Rectal smooth muscle tissue (tissue), 1 donor: ENCODE data around the gene IQGAP3.
"Not testable (repeated sequence)": the region's sequence is repeated elsewhere in the genome, so short reads cannot be mapped to it uniquely, and the experiment has no call there.

Source experiments
- H3K27ac ChIP-seq: one replicate; pipeline ENCODE4 v1.7.0; 2013; ENCODE audit warnings: low read depth, low read length, inconsistent platforms
- H3K27me3 ChIP-seq: one replicate; pipeline ENCODE4 v1.7.0; 2013; ENCODE audit warnings: low read length; ENCODE audit not compliant: control insufficient read depth, insufficient read depth
- H3K36me3 ChIP-seq: one replicate; pipeline ENCODE4 v1.7.0; 2013; ENCODE audit warnings: low read length; ENCODE audit not compliant: control insufficient read depth, insufficient read depth
- H3K4me1 ChIP-seq: one replicate; pipeline ENCODE4 v1.7.0; 2013; ENCODE audit warnings: low read length; ENCODE audit not compliant: control insufficient read depth, insufficient read depth
- H3K4me3 ChIP-seq: one replicate; pipeline ENCODE4 v1.7.0; 2013; ENCODE audit warnings: low read length
- H3K9ac ChIP-seq: one replicate; pipeline ENCODE4 v1.7.0; 2013; ENCODE audit warnings: low read length

The IQGAP3 gene

GRCh38 chr1:156591432-156592157, 19.2 kb upstream of the IQGAP3 start, which contains the start of gene NAXE:
NAXE (plus strand) TSS chr1:156591776; CDS start chr1:156591805, 29 bp downstream.
- Histone ChIP-seq H3K9ac (peak within 1 kb of the TSS; percentile 88), H3K4me3 (peak within 1 kb of the TSS; percentile 87), H3K36me3 (peaks cover 20% of the 10 kb centered on the region), H3K4me1 (peaks cover 7% of the 10 kb centered on the region), H3K27me3 (no peaks in the 10 kb centered on the region), H3K27ac (peak within 1 kb of the TSS; percentile 90)

- H3K36me3 ChIP-seq: peaks cover 15% of the 10 kb centered on the region
- no peaks in the 10 kb centered on the region for H3K27me3 ChIP-seq
- H3K4me1 ChIP-seq: peaks cover 7% of the 10 kb centered on the region
- peak overlapping the region; percentile 90 for H3K27ac ChIP-seq
- peak overlapping the region; percentile 87 for H3K4me3 ChIP-seq
- H3K9ac ChIP-seq: peak overlapping the region; percentile 88
Measured at GRCh38 chr1:156591181-156591431, 18.7 kb upstream of the IQGAP3 start.

GRCh38 chr1:156590326-156591180, 18.2 kb upstream of the IQGAP3 start:
- H3K36me3 ChIP-seq: peaks cover 10% of the 10 kb centered on the region
- no peaks in the 10 kb centered on the region for H3K27me3 ChIP-seq
- H3K27ac ChIP-seq: peak overlapping the region; percentile 90
- peak overlapping the region; percentile 88 for H3K9ac ChIP-seq
- peaks cover 7% of the 10 kb centered on the region for H3K4me1 ChIP-seq
- H3K4me3 ChIP-seq: peak overlapping the region; percentile 87

GRCh38 chr1:156589546-156589945, 17.2 kb upstream of the IQGAP3 start:
- H3K27ac ChIP-seq: no peak overlapping the region

GRCh38 chr1:156587927-156588326, 15.6 kb upstream of the IQGAP3 start:
- not testable (repeated sequence) for H3K27me3 ChIP-seq, H3K4me3 ChIP-seq, H3K4me1 ChIP-seq, H3K9ac ChIP-seq, H3K36me3 ChIP-seq, H3K27ac ChIP-seq

More at GRCh38 chr1:156589546-156589945, 17.2 kb upstream of the IQGAP3 start:
- no peaks in the 10 kb centered on the region for H3K27me3 ChIP-seq
- peaks cover 1% of the 10 kb centered on the region for H3K36me3 ChIP-seq
- no peak overlapping the region for H3K9ac ChIP-seq
- no peak overlapping the region for H3K4me3 ChIP-seq
- peaks cover 7% of the 10 kb centered on the region for H3K4me1 ChIP-seq

- Histone ChIP-seq H3K9ac (no peak overlapping the region), H3K4me3 (no peak overlapping the region), H3K36me3 (no peaks in the 10 kb centered on the region), H3K27ac (no peak overlapping the region), H3K4me1 (peaks cover 5% of the 10 kb centered on the region), H3K27me3 (no peaks in the 10 kb centered on the region)
Measured at GRCh38 chr1:156586892-156587477, 14.6 kb upstream of the IQGAP3 start.

- H3K9ac ChIP-seq: no peak overlapping the region
- H3K27me3 ChIP-seq: no peaks in the 10 kb centered on the region
- no peak overlapping the region for H3K27ac ChIP-seq
- H3K4me1 ChIP-seq: peaks cover 4% of the 10 kb centered on the region
- H3K4me3 ChIP-seq: no peak overlapping the region
- no peaks in the 10 kb centered on the region for H3K36me3 ChIP-seq
Measured at GRCh38 chr1:156586323-156586722, 14.0 kb upstream of the IQGAP3 start.

GRCh38 chr1:156584813-156585212, 12.4 kb upstream of the IQGAP3 start:
- H3K4me1 ChIP-seq: no peaks in the 10 kb centered on the region
- H3K36me3 ChIP-seq: no peaks in the 10 kb centered on the region
- no peak overlapping the region for H3K27ac ChIP-seq
- no peak overlapping the region for H3K9ac ChIP-seq
- no peaks in the 10 kb centered on the region for H3K27me3 ChIP-seq
- no peak overlapping the region for H3K4me3 ChIP-seq

GRCh38 chr1:156583821-156584622, 11.7 kb upstream of the IQGAP3 start:
- no peaks in the 10 kb centered on the region for H3K36me3 ChIP-seq
- H3K27me3 ChIP-seq: no peaks in the 10 kb centered on the region
- no peak overlapping the region for H3K9ac ChIP-seq
- H3K4me3 ChIP-seq: no peak overlapping the region
- H3K4me1 ChIP-seq: no peaks in the 10 kb centered on the region
- no peak overlapping the region for H3K27ac ChIP-seq

- Histone ChIP-seq H3K36me3 (no peaks in the 10 kb centered on the region), H3K27me3 (no peaks in the 10 kb centered on the region), H3K4me3 (no peak overlapping the region), H3K9ac (no peak overlapping the region), H3K27ac (no peak overlapping the region), H3K4me1 (no peaks in the 10 kb centered on the region)
Measured at GRCh38 chr1:156582388-156583017, 10.1 kb upstream of the IQGAP3 start.

GRCh38 chr1:156581661-156582387, 9.5 kb upstream of the IQGAP3 start:
- Histone ChIP-seq H3K27ac (no peak overlapping the region), H3K27me3 (no peaks in the 10 kb centered on the region), H3K36me3 (no peaks in the 10 kb centered on the region), H3K4me1 (no peaks in the 10 kb centered on the region), H3K9ac (no peak overlapping the region), H3K4me3 (no peak overlapping the region)
